OCI-LY3 (cell line): ENCODE data around the gene UGT1A3.

Source experiments
- H2AFZ ChIP-seq: fragments of 200-600, 300-600 bp; shearing (Covaris generic); 2 replicates; pipeline ENCODE4 v1.6.0; 2014; ENCODE audit warnings: antibody characterized with exemption, low read depth, low read length
- H3K27ac ChIP-seq: fragments of 200-600, 300-600 bp; sonication (generic); 2 replicates; pipeline ENCODE4 v1.5.1; 2014; ENCODE audit warnings: mild to moderate bottlenecking, low read length, moderate library complexity, mixed read lengths
- H3K27me3 ChIP-seq: fragments of 200-600, 300-600 bp; sonication (generic); 2 replicates; pipeline ENCODE4 v1.6.1; 2014; ENCODE audit warnings: low read depth, low read length, mixed read lengths
- H3K36me3 ChIP-seq: fragments of 200-600, 300-600 bp; sonication (generic); replicated peaks from 2 replicates; pipeline ENCODE3; 2014; ENCODE audit warnings: low read depth, low read length, mixed read lengths
- H3K4me1 ChIP-seq: fragments of 300-600, 200-600 bp; sonication (generic); 2 replicates; pipeline ENCODE4 v1.6.1; 2014; ENCODE audit warnings: low read length, mixed read lengths
- H3K4me2 ChIP-seq: fragments of 200-600, 300-600 bp; sonication (generic); 2 replicates; pipeline ENCODE4 v1.6.1; 2014; ENCODE audit warnings: low read length, mixed read lengths
- H3K4me3 ChIP-seq: fragments of 300-600, 200-600 bp; sonication (generic); 2 replicates; pipeline ENCODE4 v1.5.1; 2014; ENCODE audit warnings: antibody characterized with exemption, mild to moderate bottlenecking, low read length, moderate library complexity
- H3K79me2 ChIP-seq: fragments of 300-600, 200-600 bp; shearing (Covaris generic); 2 replicates; pipeline ENCODE4 v1.6.1; 2014; ENCODE audit warnings: mild to moderate bottlenecking, low read length, mixed read lengths
- H3K9ac ChIP-seq: fragments of 300-600, 200-600 bp; shearing (Covaris generic); 2 replicates; pipeline ENCODE4 v1.6.0; 2014; ENCODE audit warnings: mild to moderate bottlenecking, low read length, moderate library complexity
- H3K9me3 ChIP-seq: fragments of 200-600, 300-600 bp; shearing (Covaris generic); 2 replicates; pipeline ENCODE4 v1.6.1; 2014; ENCODE audit warnings: low read length, mixed read lengths; ENCODE audit not compliant: insufficient read depth
- H4K20me1 ChIP-seq: fragments of 200-600, 300-600 bp; sonication (generic); 2 replicates; pipeline ENCODE4 v1.6.1; 2016; ENCODE audit warnings: low read length, mixed read lengths; ENCODE audit not compliant: insufficient read depth
- CTCF ChIP-seq: fragments of 200-600, 300-600 bp; sonication (generic); IDR thresholded peaks from 2 replicates; pipeline ENCODE4 v1.5.1; 2014; ENCODE audit warnings: antibody characterized with exemption, low read length, low read depth
- EZH2phosphoT487 ChIP-seq: fragments of 200-600 bp; shearing (Covaris generic); IDR thresholded peaks from 2 replicates; pipeline ENCODE4 v1.6.1; 2018; ENCODE audit warnings: antibody characterized with exemption, mixed run types, low read depth

UGT1A3 gene

GRCh38 chr2:233684640-233685039 lies 44.2 kb upstream of the UGT1A3 start:
- Histone ChIP-seq H3K27me3 (no peaks in the 10 kb centered on the region), H2AFZ (no peak overlapping the region), H3K4me2 (no peak overlapping the region), H3K4me3 (no peak overlapping the region), H4K20me1 (no peaks in the 10 kb centered on the region), H3K27ac (no peak overlapping the region), H3K9ac (no peak overlapping the region), H3K4me1 (no peaks in the 10 kb centered on the region), H3K79me2 (no peaks in the 10 kb centered on the region), H3K9me3 (no peaks in the 10 kb centered on the region), H3K36me3 (no peaks in the 10 kb centered on the region)
- TF ChIP-seq EZH2phosphoT487 (no peak), CTCF (no peak)

- TF ChIP-seq EZH2phosphoT487 = no peak
- no peak for TF ChIP-seq CTCF
- no peak overlapping the region for H2AFZ ChIP-seq
Measured at GRCh38 chr2:233686928-233687327, 41.9 kb upstream of the UGT1A3 start.

GRCh38 chr2:233688341-233688740 lies 40.5 kb upstream of the UGT1A3 start:
- Histone ChIP-seq H3K27ac (no peak overlapping the region), H3K79me2 (no peaks in the 10 kb centered on the region), H3K27me3 (no peaks in the 10 kb centered on the region), H3K9me3 (no peaks in the 10 kb centered on the region), H3K36me3 (no peaks in the 10 kb centered on the region), H3K4me3 (no peak overlapping the region), H3K4me2 (no peak overlapping the region), H4K20me1 (no peaks in the 10 kb centered on the region), H2AFZ (no peak overlapping the region), H3K4me1 (no peaks in the 10 kb centered on the region), H3K9ac (no peak overlapping the region)
- no peak for TF ChIP-seq CTCF

More at GRCh38 chr2:233686928-233687327, 41.9 kb upstream of the UGT1A3 start:
- no peaks in the 10 kb centered on the region for H3K36me3 ChIP-seq
- H3K9me3 ChIP-seq = no peaks in the 10 kb centered on the region
- no peak overlapping the region for H3K27ac ChIP-seq
- H3K9ac ChIP-seq = no peak overlapping the region
- H3K4me2 ChIP-seq = no peak overlapping the region
- no peaks in the 10 kb centered on the region for H3K27me3 ChIP-seq
- H4K20me1 ChIP-seq = no peaks in the 10 kb centered on the region
- H3K4me3 ChIP-seq = no peak overlapping the region
- H3K79me2 ChIP-seq = no peaks in the 10 kb centered on the region
- no peaks in the 10 kb centered on the region for H3K4me1 ChIP-seq

- Histone ChIP-seq H2AFZ (no peak overlapping the region), H3K36me3 (no peaks in the 10 kb centered on the region), H3K27me3 (no peaks in the 10 kb centered on the region), H3K79me2 (no peaks in the 10 kb centered on the region), H3K4me1 (no peaks in the 10 kb centered on the region), H3K9ac (no peak overlapping the region), H4K20me1 (no peaks in the 10 kb centered on the region), H3K27ac (no peak overlapping the region), H3K4me2 (no peak overlapping the region), H3K9me3 (no peaks in the 10 kb centered on the region), H3K4me3 (no peak overlapping the region)
- TF ChIP-seq EZH2phosphoT487 (no peak), CTCF (no peak)
Measured at GRCh38 chr2:233689031-233689430, 39.8 kb upstream of the UGT1A3 start.
